SK-N-SH (cell line): ENCODE data around the gene SPINK9. TPM values are rescaled to one million over a fixed set of nuclear protein-coding genes. Genes with fewer than 3 reads are reported as not detected.

Source experiments
- CTCF ChIA-PET: fragments of 300-600, 350-600 bp; formaldehyde crosslinking; extraction: SDS; loops from one replicate; lab custom pipeline; 2021; lab: Yijun Ruan, JAX
- POLR2A ChIA-PET: fragments of 350-600 bp; sonication (Branson Sonifier 250); formaldehyde crosslinking; extraction: SDS; loops from one replicate; lab custom pipeline; 2020; ENCODE audit warnings: antibody characterized with exemption, inconsistent platforms; lab: Yijun Ruan, JAX
- DNase-seq: peaks from one replicate; pipeline ENCODE4 v3.0.0; 2012
- H2AFZ ChIP-seq: fragments of 200-600 bp; sonication (generic); 2 replicates; pipeline ENCODE4 v1.8.1; 2016; ENCODE audit warnings: antibody characterized with exemption, mild to moderate bottlenecking, low read depth
- H3F3A ChIP-seq: fragments of 200-600 bp; sonication (generic); replicated peaks from 2 replicates; pipeline ENCODE3; 2016; ENCODE audit warnings: antibody characterized with exemption, mild to moderate bottlenecking; ENCODE audit not compliant: insufficient read depth
- H3K27ac ChIP-seq, 2 experiments: fragments of 200-500 bp in 1 of 2; fragments of 200-600 bp in 1 of 2; sonication (Bioruptor generic) in 1 of 2; sonication (generic), shearing (Covaris generic) in 1 of 2; 2 replicates each; pipeline versions ENCODE4 v1.5.1 to v1.6.1; 2014 to 2016; ENCODE audit warnings: low read depth in 2 of 2, inconsistent platforms in 1 of 2, low read length in 1 of 2, mild to moderate bottlenecking in 1 of 2, mixed read lengths in 1 of 2
- H3K27me3 ChIP-seq: fragments of 200-600 bp; sonication (generic), shearing (Covaris generic); 2 replicates; pipeline ENCODE4 v1.6.1; 2016; ENCODE audit warnings: mixed run types; ENCODE audit not compliant: insufficient read depth
- H3K36me3 ChIP-seq, 2 experiments: fragments of 200-500 bp in 1 of 2; fragments of 200-600 bp in 1 of 2; sonication (Bioruptor generic) in 1 of 2; sonication (generic) in 1 of 2; replicated peaks in 1 of 2; 2 replicates each; pipeline versions ENCODE3 to v1.5.1; 2014 to 2016; ENCODE audit warnings: low read length in 1 of 2, mild to moderate bottlenecking in 1 of 2; ENCODE audit not compliant: insufficient read depth in 2 of 2, control insufficient read depth in 1 of 2
- H3K4me1 ChIP-seq, 2 experiments: fragments of 200-500 bp in 1 of 2; fragments of 200-600 bp in 1 of 2; sonication (Bioruptor generic) in 1 of 2; sonication (generic), shearing (Covaris generic) in 1 of 2; 2 replicates each; pipeline versions ENCODE4 v1.5.1 to v1.6.1; 2014 to 2016; ENCODE audit warnings: low read depth in 1 of 2, low read length in 1 of 2, mixed run types in 1 of 2; ENCODE audit not compliant: insufficient read depth in 2 of 2, control insufficient read depth in 1 of 2
- H3K4me2 ChIP-seq: fragments of 200-600 bp; sonication (generic), shearing (Covaris generic); 2 replicates; pipeline ENCODE4 v1.6.1; 2017; ENCODE audit warnings: mixed run types
- H3K4me3 ChIP-seq, 2 experiments: fragments of 200-500 bp in 1 of 2; fragments of 200-600 bp in 1 of 2; sonication (Bioruptor generic) in 1 of 2; sonication (generic), shearing (Covaris generic) in 1 of 2; 2 replicates each; pipeline versions ENCODE4 v1.5.1 to v1.8.1; 2014 to 2016; ENCODE audit warnings: low read depth in 2 of 2, inconsistent platforms in 1 of 2, low read length in 1 of 2, mild to moderate bottlenecking in 1 of 2, mixed read lengths in 1 of 2, moderate library complexity in 1 of 2
- H3K79me2 ChIP-seq: fragments of 200-600 bp; sonication (generic); 2 replicates; pipeline ENCODE4 v1.8.1; 2017; ENCODE audit warnings: mild to moderate bottlenecking; ENCODE audit not compliant: insufficient read depth
- H3K9ac ChIP-seq: fragments of 200-600 bp; sonication (generic); 2 replicates; pipeline ENCODE4 v1.6.1; 2017; ENCODE audit warnings: mixed run types
- H3K9me2 ChIP-seq: fragments of 200-600 bp; sonication (generic); 2 replicates; pipeline ENCODE4 v1.6.1; 2017; ENCODE audit warnings: mixed run types
- H3K9me3 ChIP-seq: fragments of 200-600 bp; sonication (generic); 2 replicates; pipeline ENCODE4 v1.6.1; 2017; ENCODE audit warnings: mixed run types, mild to moderate bottlenecking, moderate library complexity
- H4K20me1 ChIP-seq: fragments of 200-600 bp; sonication (generic); 2 replicates; pipeline ENCODE4 v1.6.1; 2017; ENCODE audit warnings: mild to moderate bottlenecking, mixed run types; ENCODE audit not compliant: insufficient read depth
- CHD2 ChIP-seq: fragments of 150-350 bp; IDR thresholded peaks from 2 replicates; pipeline ENCODE4 v1.6.1; 2018; ENCODE audit warnings: low read length; ENCODE audit not compliant: partially characterized antibody
- EP300 ChIP-seq, 2 experiments: IDR thresholded peaks; 2 replicates each; pipeline versions ENCODE4 v1.4.0 to v1.6.1; 2012; ENCODE audit warnings: borderline replicate concordance in 1 of 2, low read depth in 1 of 2, low read length in 1 of 2
- EZH2phosphoT487 ChIP-seq: fragments of 200-600 bp; sonication (generic); IDR thresholded peaks from 2 replicates; pipeline ENCODE4 v1.6.1; 2017; ENCODE audit warnings: low read depth, mixed run types, mild to moderate bottlenecking, antibody characterized with exemption, moderate library complexity, borderline replicate concordance
- GABPA ChIP-seq: IDR thresholded peaks from 2 replicates; pipeline ENCODE4 v1.4.0; 2012; ENCODE audit warnings: low read depth, mild to moderate bottlenecking
- GATA2 ChIP-seq: sonication (generic); formaldehyde crosslinking; IDR thresholded peaks from 2 replicates; pipeline ENCODE4 v1.5.0; 2020; ENCODE audit warnings: mild to moderate bottlenecking, missing genetic modification reagents
- MAX ChIP-seq: IDR thresholded peaks from 2 replicates; pipeline ENCODE4 v1.4.0; 2012; ENCODE audit warnings: low read depth
- MEF2A ChIP-seq: IDR thresholded peaks from 2 replicates; pipeline ENCODE4 v1.4.0; 2012; ENCODE audit warnings: low read depth, borderline replicate concordance
- NRF1 ChIP-seq: IDR thresholded peaks from 2 replicates; pipeline ENCODE4 v1.6.1; 2012; ENCODE audit warnings: low read depth, mild to moderate bottlenecking, low read length
- RAD21 ChIP-seq: IDR thresholded peaks from 2 replicates; pipeline ENCODE4 v1.6.1; 2012; ENCODE audit warnings: mild to moderate bottlenecking, low read length
- REST ChIP-seq: IDR thresholded peaks from 2 replicates; pipeline ENCODE4 v1.6.1; 2012; ENCODE audit warnings: mild to moderate bottlenecking, low read depth, low read length, moderate library complexity
- SMC3 ChIP-seq: IDR thresholded peaks from 2 replicates; pipeline ENCODE4 v1.6.1; 2012; ENCODE audit warnings: low read depth, low read length, improper control_type of control experiment
- TAF1 ChIP-seq: IDR thresholded peaks from 2 replicates; pipeline ENCODE4 v1.6.1; 2012; ENCODE audit warnings: low read depth, mild to moderate bottlenecking, low read length, moderate library complexity, borderline replicate concordance
- TCF12 ChIP-seq: IDR thresholded peaks from 2 replicates; pipeline ENCODE4 v1.4.0; 2012
- TEAD4 ChIP-seq: IDR thresholded peaks from 2 replicates; pipeline ENCODE4 v1.4.0; 2012; ENCODE audit warnings: mild to moderate bottlenecking, borderline replicate concordance; ENCODE audit not compliant: insufficient read depth
- ZBTB33 ChIP-seq: IDR thresholded peaks from 2 replicates; pipeline ENCODE4 v1.4.0; 2012; ENCODE audit warnings: low read depth, borderline replicate concordance
- WGBS: methylation state at CpG from one replicate; pipeline ENCODE4 v1.1.6; 2017; ENCODE audit warnings: low lambda C conversion rate; 5-methylcytosine and 5-hydroxymethylcytosine counted together
- polyA plus RNA-seq, 3 experiments: library from polyadenylated mRNA; depleted of rRNA; stranded (reverse); fragments of >200 nt; gene quantifications; 2 replicates each; pipeline ENCODE4 v1.2.3, GENCODE V29; 2012

Gene SPINK9
- polyA plus RNA-seq, 1 of the 3 experiments (the other 2 are of a cell fraction), result not detected

GRCh38 chr5:148386041-148386440 is 50.7 kb downstream of the SPINK9 start:
- no peak for DNase-seq
- 89% methylated on average over 1 of the region's 1 CpG for WGBS
- Histone ChIP-seq H2AFZ (no peak overlapping the region), H3K9me2 (no peaks in the 10 kb centered on the region), H3K9me3 (no peaks in the 10 kb centered on the region), H3K27me3 (no peaks in the 10 kb centered on the region), H3F3A (no peaks in the 10 kb centered on the region), H3K79me2 (peaks cover 73% of the 10 kb centered on the region), H3K4me3 (no peak overlapping the region), H4K20me1 (peaks cover 38% of the 10 kb centered on the region), H3K9ac (no peak overlapping the region), H3K4me2 (no peak overlapping the region), H3K36me3 (peaks cover 17 to 19% of the 10 kb centered on the region in 2 experiments), H3K27ac (no peak overlapping the region), H3K4me1 (peaks cover 8 to 20% of the 10 kb centered on the region in 2 experiments; a peak in 3 of 4 replicates)
- TF ChIP-seq SMC3 (no peak), GABPA (no peak), REST (no peak), EP300 (IDR thresholded peaks at IDR 0.05; ENCODE audit: borderline replicate concordance in 1 of 2, low read depth in 1 of 2, low read length in 1 of 2) (no peak), MEF2A (no peak), TAF1 (no peak), ZBTB33 (no peak), TCF12 (no peak), NRF1 (no peak), CHD2 (no peak), GATA2 (CRISPR knock-in tag) (no peak), TEAD4 (no peak), MAX (no peak), EZH2phosphoT487 (no peak), RAD21 (no peak)
- ChIA-PET POLR2A (no interaction called here), CTCF (interaction anchor here (1.0 to 1.9 kb wide), 2 partner anchors 41 to 345 kb away, joined by 3 to 7 read pairs; no protein-coding TSS in a partner anchor)
